Testis (tissue), 2 donors: ENCODE data around the gene EDC4.

Experiments
- CTCF ChIP-seq, 3 experiments: fragments of 450-650 bp in 2 of 3; fragments of 200-600 bp in 1 of 3; sonication (generic) in 1 of 3; IDR thresholded peaks; one replicate each; pipeline ENCODE4 v1.5.1; 2016 to 2019; ENCODE audit warnings: antibody characterized with exemption in 3 of 3, mild to moderate bottlenecking in 2 of 3, moderate library complexity in 1 of 3
- POLR2A ChIP-seq: fragments of 450-650 bp; IDR thresholded peaks from one replicate; pipeline ENCODE4 v1.6.1; 2017; ENCODE audit warnings: antibody characterized with exemption, mild to moderate bottlenecking, moderate library complexity

GRCh38 chr16:67882374-67883145 lies 9.7 kb downstream of the EDC4 start:
- TF ChIP-seq CTCF (IDR thresholded peaks at IDR 0.05) = no peak
- no peak for TF ChIP-seq POLR2A
